Caco-2 (cell line): Measurements from ENCODE around the gene SFTA2. TPM values are rescaled to one million over a fixed set of nuclear protein-coding genes. Genes with fewer than 3 reads are reported as not detected.

Experiments
- BruUV-seq: library from RNA; stranded (reverse); fragments of 400-500 nt; replicated peaks from 2 replicates; lab custom pipeline; 2021; lab: Mats Ljungman, UMichigan
- CTCF ChIA-PET: fragments of 300-600 bp; sonication (Branson Sonifier 250); formaldehyde crosslinking; loops from one replicate; lab custom pipeline; 2022; ENCODE audit warnings: antibody characterized with exemption; lab: Charles Lee
- POLR2A ChIA-PET: fragments of 300-600 bp; sonication (Branson Sonifier 250); formaldehyde crosslinking; loops from one replicate; lab custom pipeline; 2022; ENCODE audit warnings: antibody characterized with exemption; lab: Charles Lee
- DNase-seq, 2 experiments: peaks; one replicate each; pipeline versions ENCODE4 v3.0.0 to v3.0.0-alpha.2; 2020 to 2022
- H3K27me3 ChIP-seq: replicated peaks from 2 replicates; pipeline ENCODE4 v1.6.0; 2011; ENCODE audit warnings: low read length; ENCODE audit not compliant: control insufficient read depth, insufficient read depth
- H3K36me3 ChIP-seq: 2 replicates; pipeline ENCODE4 v1.5.1; 2011; ENCODE audit warnings: low read length; ENCODE audit not compliant: control insufficient read depth, insufficient read depth
- H3K4me1 ChIP-seq: fragments of 250-450 bp; sonication (Bioruptor Pico); 2 replicates; pipeline ENCODE4 v1.5.1; 2020; ENCODE audit warnings: mild to moderate bottlenecking
- H3K4me3 ChIP-seq: 2 replicates; pipeline ENCODE4 v1.5.1; 2011; ENCODE audit warnings: low read depth, mild to moderate bottlenecking, control low read depth, low read length
- H3K9me3 ChIP-seq: fragments of 250-450 bp; sonication (Bioruptor Pico); 2 replicates; pipeline ENCODE4 v1.5.1; 2020; ENCODE audit warnings: mild to moderate bottlenecking, moderate library complexity
- H3K27ac Mint-ChIP-seq: one replicate; pipeline ENCODE4 v1.8.0; 2022; ENCODE audit warnings: mixed read lengths; ENCODE audit not compliant: unreplicated experiment
- H3K27me3 Mint-ChIP-seq: one replicate; pipeline ENCODE4 v1.8.0; 2022; ENCODE audit warnings: mixed read lengths; ENCODE audit not compliant: insufficient read depth, unreplicated experiment
- H3K36me3 Mint-ChIP-seq: one replicate; pipeline ENCODE4 v1.8.0; 2022; ENCODE audit warnings: mild to moderate bottlenecking, mixed read lengths; ENCODE audit not compliant: insufficient read depth, unreplicated experiment
- H3K4me1 Mint-ChIP-seq: one replicate; pipeline ENCODE4 v1.8.0; 2022; ENCODE audit warnings: low read depth, mixed read lengths; ENCODE audit not compliant: unreplicated experiment
- H3K4me3 Mint-ChIP-seq: one replicate; pipeline ENCODE4 v1.8.0; 2022; ENCODE audit warnings: mild to moderate bottlenecking, moderate library complexity, mixed read lengths; ENCODE audit not compliant: unreplicated experiment
- H3K9me3 Mint-ChIP-seq: one replicate; pipeline ENCODE4 v1.8.0; 2022; ENCODE audit warnings: mixed read lengths; ENCODE audit not compliant: unreplicated experiment
- CTCF ChIP-seq, 2 experiments: fragments of 200-600 bp in 1 of 2; IDR thresholded peaks; 1 replicate in 1 of 2; 2 replicates in 1 of 2; pipeline versions ENCODE4 v1.5.1 to v1.8.0; 2011 to 2022; ENCODE audit warnings: antibody characterized with exemption in 1 of 2, control low read depth in 1 of 2, inconsistent platforms in 1 of 2, low read depth in 1 of 2, low read length in 1 of 2, mild to moderate bottlenecking in 1 of 2, moderate library complexity in 1 of 2; ENCODE audit not compliant: insufficient read depth in 1 of 2, severe bottlenecking in 1 of 2, unreplicated experiment in 1 of 2
- intact Hi-C: fragments of 100-400 bp; cut with micrococcal nuclease; formaldehyde crosslinking; loops from one replicate; pipeline ENCODE4 v1.10.0; 2022; ENCODE audit not compliant: unreplicated experiment
- total RNA-seq: library from RNA; stranded (reverse); gene quantifications from 2 replicates; pipeline ENCODE4 v1.2.3, GENCODE V29; 2022

The SFTA2 gene
- total RNA-seq, 1 experiment from 2014 or later: 9.6 TPM

DNA sequence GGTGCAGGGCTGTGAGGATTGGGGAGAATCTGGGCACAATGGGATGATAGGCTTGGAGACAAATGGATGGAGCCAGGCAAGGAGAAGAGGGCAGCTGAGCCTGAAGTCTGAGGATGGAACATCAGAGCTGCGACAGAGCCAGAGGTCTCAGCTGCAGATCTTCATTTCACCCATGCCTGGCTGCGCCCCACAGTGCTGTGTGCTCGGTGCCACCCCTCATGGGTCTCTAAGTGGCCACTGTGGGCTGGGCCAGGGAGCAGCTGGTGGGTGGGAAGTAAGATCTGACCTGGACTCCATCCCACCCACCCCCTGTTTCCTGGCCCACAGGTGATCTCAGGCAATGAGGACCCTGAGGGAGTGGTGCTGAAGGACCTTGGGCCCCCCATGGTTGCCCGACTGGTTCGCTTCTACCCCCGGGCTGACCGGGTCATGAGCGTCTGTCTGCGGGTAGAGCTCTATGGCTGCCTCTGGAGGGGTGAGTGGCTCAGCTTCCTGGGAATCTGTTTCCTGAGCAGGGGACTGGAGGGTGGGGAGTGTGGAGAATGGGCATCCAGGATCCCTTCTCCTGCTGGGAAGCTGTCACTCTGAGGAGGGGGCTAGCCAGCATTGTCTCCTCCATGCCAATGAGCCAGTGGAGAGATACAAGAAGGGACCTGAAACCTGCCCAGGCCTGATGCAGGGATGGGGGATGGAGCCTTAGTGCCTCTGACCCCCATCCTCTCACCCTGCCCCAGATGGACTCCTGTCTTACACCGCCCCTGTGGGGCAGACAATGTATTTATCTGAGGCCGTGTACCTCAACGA is 41.1 kb downstream of the SFTA2 start:
- peaks cover 8% of the 10 kb centered on the region for H3K36me3 ChIP-seq
- no peaks in the 10 kb centered on the region for H3K9me3 ChIP-seq
- intact Hi-C loops: no loop called here
- H3K36me3 Mint-ChIP-seq: peaks cover 28% of the 10 kb centered on the region
- no peak for DNase-seq
- H3K4me1 ChIP-seq: peaks cover 10% of the 10 kb centered on the region
- BruUV-seq: no TSS peak
- H3K4me1 Mint-ChIP-seq: peaks cover 12% of the 10 kb centered on the region
- no peak overlapping the region for H3K4me3 Mint-ChIP-seq
- POLR2A ChIA-PET: no interaction called here
- no peak overlapping the region for H3K27ac Mint-ChIP-seq
- H3K9me3 Mint-ChIP-seq: no peaks in the 10 kb centered on the region
- H3K27me3 ChIP-seq: no peaks in the 10 kb centered on the region
- H3K4me3 ChIP-seq: no peak overlapping the region
- CTCF ChIA-PET: no interaction called here
- H3K27me3 Mint-ChIP-seq: no peaks in the 10 kb centered on the region
- no peak for TF ChIP-seq CTCF (IDR thresholded peaks at IDR 0.05; ENCODE audit: insufficient read depth in 1 of 2, low read depth in 1 of 2, low read length in 1 of 2, severe bottlenecking in 1 of 2, unreplicated experiment in 1 of 2)

GRCh38 chr6:30889921-30890645 is 41.9 kb downstream of the SFTA2 start:
- Mint-ChIP-seq H3K36me3 (peaks cover 22% of the 10 kb centered on the region), H3K4me1 (peaks cover 19% of the 10 kb centered on the region), H3K9me3 (no peaks in the 10 kb centered on the region), H3K27me3 (no peaks in the 10 kb centered on the region), H3K27ac (no peak overlapping the region), H3K4me3 (no peak overlapping the region)
- intact Hi-C loops: no loop called here
- POLR2A ChIA-PET: no interaction called here
- H3K4me3 ChIP-seq: no peak overlapping the region
- DNase-seq: no peak
- no TSS peak for BruUV-seq
- CTCF ChIA-PET: interaction anchor here (0.7 kb wide), 1 partner anchor 197 kb away, joined by 3 read pairs; no protein-coding TSS in a partner anchor
- no peaks in the 10 kb centered on the region for H3K27me3 ChIP-seq
- TF ChIP-seq CTCF (IDR thresholded peaks at IDR 0.05; ENCODE audit: insufficient read depth in 1 of 2, low read depth in 1 of 2, low read length in 1 of 2, severe bottlenecking in 1 of 2, unreplicated experiment in 1 of 2): no peak
- H3K36me3 ChIP-seq: peaks cover 8% of the 10 kb centered on the region
- H3K4me1 ChIP-seq: peaks cover 18% of the 10 kb centered on the region
- no peaks in the 10 kb centered on the region for H3K9me3 ChIP-seq

DNA sequence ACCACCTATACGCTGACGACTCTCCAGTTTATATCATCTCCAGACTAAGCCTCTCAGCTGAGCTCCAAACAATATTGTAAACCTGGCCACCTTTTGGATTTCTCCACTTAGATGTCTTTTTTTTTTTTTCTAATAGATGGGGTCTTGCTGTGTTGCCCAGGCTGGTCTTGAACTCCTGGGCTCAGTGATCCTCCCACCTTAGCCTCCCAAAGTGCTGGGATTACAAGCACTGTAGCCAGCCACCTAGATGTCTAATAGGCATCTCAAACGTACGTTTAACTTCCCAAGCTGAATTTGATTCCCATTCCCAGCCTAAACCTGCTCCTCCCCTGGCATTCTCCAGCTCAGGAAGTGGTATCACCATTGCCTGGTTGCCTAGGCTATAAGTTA is 42.5 kb downstream of the SFTA2 start:
- DNase-seq: no peak
- peaks cover 20% of the 10 kb centered on the region for H3K4me1 Mint-ChIP-seq
- H3K36me3 Mint-ChIP-seq: peaks cover 17% of the 10 kb centered on the region
- Histone ChIP-seq H3K9me3 (no peaks in the 10 kb centered on the region), H3K27me3 (no peaks in the 10 kb centered on the region), H3K4me3 (no peak overlapping the region), H3K36me3 (peaks cover 8% of the 10 kb centered on the region), H3K4me1 (peaks cover 21% of the 10 kb centered on the region)
- CTCF ChIA-PET: interaction anchor here (0.7 kb wide), 1 partner anchor 198 kb away, joined by 3 read pairs; no protein-coding TSS in a partner anchor
- intact Hi-C loops: no loop called here
- no peak overlapping the region for H3K4me3 Mint-ChIP-seq
- no TSS peak for BruUV-seq
- TF ChIP-seq CTCF (IDR thresholded peaks at IDR 0.05; ENCODE audit: insufficient read depth in 1 of 2, low read depth in 1 of 2, low read length in 1 of 2, severe bottlenecking in 1 of 2, unreplicated experiment in 1 of 2): no peak
- POLR2A ChIA-PET: no interaction called here
- no peaks in the 10 kb centered on the region for H3K9me3 Mint-ChIP-seq
- no peaks in the 10 kb centered on the region for H3K27me3 Mint-ChIP-seq
- H3K27ac Mint-ChIP-seq: no peak overlapping the region
